Measurements from ENCODE around the gene VAT1. TPM values are rescaled to one million over a fixed set of nuclear protein-coding genes. Genes with fewer than 3 reads are reported as not detected.

VAT1 gene
- total and polyA plus RNA-seq, 9 of the 15 experiments (the other 6 are each of a cell fraction or from before 2014, with no cell fraction given), result 29.4 to 153 (median 66.7) TPM

DNA sequence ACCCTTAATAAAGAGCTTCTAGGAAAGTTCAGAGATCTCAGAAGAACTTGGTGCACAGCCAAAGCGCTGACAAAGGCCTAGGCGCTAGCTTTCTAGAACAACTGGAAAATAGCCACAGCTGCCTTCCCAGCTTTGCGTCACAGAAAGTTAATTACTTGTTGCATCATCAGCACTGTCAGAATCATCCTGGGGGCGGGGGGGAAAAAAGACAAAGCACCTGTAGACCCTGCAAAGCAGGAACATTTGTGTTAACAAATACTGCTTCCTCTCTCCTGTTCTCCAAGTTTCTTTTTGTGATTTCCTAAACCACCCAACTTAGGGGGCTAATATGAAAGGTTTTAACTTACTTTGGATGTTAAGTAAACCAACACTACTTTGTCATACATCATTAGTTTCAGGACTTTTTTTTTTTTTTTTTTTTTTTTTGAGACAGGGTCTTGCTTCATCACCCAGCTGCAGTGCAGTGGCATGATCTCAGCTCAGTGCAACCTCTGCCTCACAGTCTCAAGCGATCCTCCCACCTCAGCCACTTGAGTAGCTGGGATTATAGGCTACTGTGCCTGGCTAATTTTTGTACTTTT is 53.1 kb downstream of the VAT1 start (continued):
- TF ChIP-seq, protein P1, sequence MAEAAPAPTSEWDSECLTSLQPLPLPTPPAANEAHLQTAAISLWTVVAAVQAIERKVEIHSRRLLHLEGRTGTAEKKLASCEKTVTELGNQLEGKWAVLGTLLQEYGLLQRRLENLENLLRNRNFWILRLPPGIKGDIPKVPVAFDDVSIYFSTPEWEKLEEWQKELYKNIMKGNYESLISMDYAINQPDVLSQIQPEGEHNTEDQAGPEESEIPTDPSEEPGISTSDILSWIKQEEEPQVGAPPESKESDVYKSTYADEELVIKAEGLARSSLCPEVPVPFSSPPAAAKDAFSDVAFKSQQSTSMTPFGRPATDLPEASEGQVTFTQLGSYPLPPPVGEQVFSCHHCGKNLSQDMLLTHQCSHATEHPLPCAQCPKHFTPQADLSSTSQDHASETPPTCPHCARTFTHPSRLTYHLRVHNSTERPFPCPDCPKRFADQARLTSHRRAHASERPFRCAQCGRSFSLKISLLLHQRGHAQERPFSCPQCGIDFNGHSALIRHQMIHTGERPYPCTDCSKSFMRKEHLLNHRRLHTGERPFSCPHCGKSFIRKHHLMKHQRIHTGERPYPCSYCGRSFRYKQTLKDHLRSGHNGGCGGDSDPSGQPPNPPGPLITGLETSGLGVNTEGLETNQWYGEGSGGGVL (CRISPR knock-in tag; IDR thresholded peaks at IDR 0.05), result no peak
- no peak for TF ChIP-seq IRF2 (CRISPR knock-in tag; IDR thresholded peaks at IDR 0.05)
- TF ChIP-seq ZFX (CRISPR knock-in tag; IDR thresholded peaks at IDR 0.05), result no peak
- TF ChIP-seq LEF1 (IDR thresholded peaks at IDR 0.05), result no peak
- no peak; the same call in 1 of the 2 replicates for TF ChIP-seq SMARCA4 (IDR thresholded peaks at IDR 0.05)
- no peak for TF ChIP-seq HNRNPL (IDR thresholded peaks at IDR 0.05; ENCODE audit: low read depth, low read length)
- no peak for TF ChIP-seq GABPB2 (CRISPR knock-in tag; conservative IDR thresholded peaks at IDR 0.05)
- TF ChIP-seq, protein P2, sequence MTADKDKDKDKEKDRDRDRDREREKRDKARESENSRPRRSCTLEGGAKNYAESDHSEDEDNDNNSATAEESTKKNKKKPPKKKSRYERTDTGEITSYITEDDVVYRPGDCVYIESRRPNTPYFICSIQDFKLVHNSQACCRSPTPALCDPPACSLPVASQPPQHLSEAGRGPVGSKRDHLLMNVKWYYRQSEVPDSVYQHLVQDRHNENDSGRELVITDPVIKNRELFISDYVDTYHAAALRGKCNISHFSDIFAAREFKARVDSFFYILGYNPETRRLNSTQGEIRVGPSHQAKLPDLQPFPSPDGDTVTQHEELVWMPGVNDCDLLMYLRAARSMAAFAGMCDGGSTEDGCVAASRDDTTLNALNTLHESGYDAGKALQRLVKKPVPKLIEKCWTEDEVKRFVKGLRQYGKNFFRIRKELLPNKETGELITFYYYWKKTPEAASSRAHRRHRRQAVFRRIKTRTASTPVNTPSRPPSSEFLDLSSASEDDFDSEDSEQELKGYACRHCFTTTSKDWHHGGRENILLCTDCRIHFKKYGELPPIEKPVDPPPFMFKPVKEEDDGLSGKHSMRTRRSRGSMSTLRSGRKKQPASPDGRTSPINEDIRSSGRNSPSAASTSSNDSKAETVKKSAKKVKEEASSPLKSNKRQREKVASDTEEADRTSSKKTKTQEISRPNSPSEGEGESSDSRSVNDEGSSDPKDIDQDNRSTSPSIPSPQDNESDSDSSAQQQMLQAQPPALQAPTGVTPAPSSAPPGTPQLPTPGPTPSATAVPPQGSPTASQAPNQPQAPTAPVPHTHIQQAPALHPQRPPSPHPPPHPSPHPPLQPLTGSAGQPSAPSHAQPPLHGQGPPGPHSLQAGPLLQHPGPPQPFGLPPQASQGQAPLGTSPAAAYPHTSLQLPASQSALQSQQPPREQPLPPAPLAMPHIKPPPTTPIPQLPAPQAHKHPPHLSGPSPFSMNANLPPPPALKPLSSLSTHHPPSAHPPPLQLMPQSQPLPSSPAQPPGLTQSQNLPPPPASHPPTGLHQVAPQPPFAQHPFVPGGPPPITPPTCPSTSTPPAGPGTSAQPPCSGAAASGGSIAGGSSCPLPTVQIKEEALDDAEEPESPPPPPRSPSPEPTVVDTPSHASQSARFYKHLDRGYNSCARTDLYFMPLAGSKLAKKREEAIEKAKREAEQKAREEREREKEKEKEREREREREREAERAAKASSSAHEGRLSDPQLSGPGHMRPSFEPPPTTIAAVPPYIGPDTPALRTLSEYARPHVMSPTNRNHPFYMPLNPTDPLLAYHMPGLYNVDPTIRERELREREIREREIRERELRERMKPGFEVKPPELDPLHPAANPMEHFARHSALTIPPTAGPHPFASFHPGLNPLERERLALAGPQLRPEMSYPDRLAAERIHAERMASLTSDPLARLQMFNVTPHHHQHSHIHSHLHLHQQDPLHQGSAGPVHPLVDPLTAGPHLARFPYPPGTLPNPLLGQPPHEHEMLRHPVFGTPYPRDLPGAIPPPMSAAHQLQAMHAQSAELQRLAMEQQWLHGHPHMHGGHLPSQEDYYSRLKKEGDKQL (CRISPR knock-in tag; IDR thresholded peaks at IDR 0.05; ENCODE audit: borderline replicate concordance), result no peak
- TF ChIP-seq XRCC5 (IDR thresholded peaks at IDR 0.05; ENCODE audit: low read depth, low read length), result no peak
- TF ChIP-seq, protein P3, sequence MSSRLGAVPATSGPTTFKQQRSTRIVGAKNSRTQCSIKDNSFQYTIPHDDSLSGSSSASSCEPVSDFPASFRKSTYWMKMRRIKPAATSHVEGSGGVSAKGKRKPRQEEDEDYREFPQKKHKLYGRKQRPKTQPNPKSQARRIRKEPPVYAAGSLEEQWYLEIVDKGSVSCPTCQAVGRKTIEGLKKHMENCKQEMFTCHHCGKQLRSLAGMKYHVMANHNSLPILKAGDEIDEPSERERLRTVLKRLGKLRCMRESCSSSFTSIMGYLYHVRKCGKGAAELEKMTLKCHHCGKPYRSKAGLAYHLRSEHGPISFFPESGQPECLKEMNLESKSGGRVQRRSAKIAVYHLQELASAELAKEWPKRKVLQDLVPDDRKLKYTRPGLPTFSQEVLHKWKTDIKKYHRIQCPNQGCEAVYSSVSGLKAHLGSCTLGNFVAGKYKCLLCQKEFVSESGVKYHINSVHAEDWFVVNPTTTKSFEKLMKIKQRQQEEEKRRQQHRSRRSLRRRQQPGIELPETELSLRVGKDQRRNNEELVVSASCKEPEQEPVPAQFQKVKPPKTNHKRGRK (tag; IDR thresholded peaks at IDR 0.05), result no peak
- no peak for TF ChIP-seq HSF4 (CRISPR knock-in tag; IDR thresholded peaks at IDR 0.05; ENCODE audit: borderline replicate concordance)
- no peak for TF ChIP-seq FIP1L1 (IDR thresholded peaks at IDR 0.05; ENCODE audit: low read depth, low read length, poor library complexity, severe bottlenecking)
- TF ChIP-seq ZNF41 (CRISPR knock-in tag; conservative IDR thresholded peaks at IDR 0.05), result no peak
- no peak for TF ChIP-seq ZBTB1 (CRISPR knock-in tag; IDR thresholded peaks at IDR 0.05; ENCODE audit: borderline replicate concordance, low read depth)
- TF ChIP-seq CCAR2 (IDR thresholded peaks at IDR 0.05; ENCODE audit: low read depth, low read length), result no peak
- TF ChIP-seq ZNF175 (CRISPR knock-in tag; IDR thresholded peaks at IDR 0.05; ENCODE audit: low read depth), result 0 out of 2 replicates have a peak, but pooled peaks have one; percentile 18
- TF ChIP-seq CHCHD3 (CRISPR knock-in tag; IDR thresholded peaks at IDR 0.05), result no peak
- no peak for TF ChIP-seq ZNF263 (CRISPR knock-in tag; IDR thresholded peaks at IDR 0.05; ENCODE audit: borderline replicate concordance)
- TF ChIP-seq FUS (optimal IDR thresholded peaks at IDR 0.05; ENCODE audit: low read depth, low read length), result no peak
- TF ChIP-seq FOSL1 (tag; conservative IDR thresholded peaks at IDR 0.05), result 0 out of 2 replicates have a peak, but pooled peaks have one; percentile 15

Measured in K562 (cell line).